HepG2 (cell line): ENCODE results near the gene TAOK3. TPM values are rescaled to one million over a fixed set of nuclear protein-coding genes. Genes with fewer than 3 reads are reported as not detected.

ENCODE experiments used
- BCL6 ChIP-seq: IDR thresholded peaks from 2 replicates; pipeline ENCODE4 v1.6.1; 2016; ENCODE audit warnings: missing genetic modification reagents, missing compliant biosample characterization
- ETV6 ChIP-seq: sonication (generic); formaldehyde crosslinking; conservative IDR thresholded peaks from 2 replicates; pipeline ENCODE4 v1.4.0; 2020; ENCODE audit warnings: missing genetic modification reagents
- GATAD2A ChIP-seq: IDR thresholded peaks from 2 replicates; pipeline ENCODE4 v1.6.1; 2016
- GFI1 ChIP-seq: sonication (generic); formaldehyde crosslinking; IDR thresholded peaks from 2 replicates; pipeline ENCODE4 v1.5.0; 2020; ENCODE audit warnings: missing genetic modification reagents, mild to moderate bottlenecking, borderline replicate concordance
- KLF16 ChIP-seq, 2 experiments: sonication (generic) in 1 of 2; formaldehyde crosslinking in 1 of 2; IDR thresholded peaks; 2 replicates each; pipeline versions ENCODE4 v1.6.1 to v1.8.0; 2016 to 2023; ENCODE audit warnings: missing genetic modification reagents in 2 of 2, missing compliant biosample characterization in 1 of 2
- NCOA1 ChIP-seq: sonication (generic); formaldehyde crosslinking; IDR thresholded peaks from 2 replicates; pipeline ENCODE4 v1.9.0; 2021; ENCODE audit warnings: missing genetic modification reagents
- PHF5A ChIP-seq: IDR thresholded peaks from one replicate; pipeline ENCODE4 v1.6.1; 2018; ENCODE audit warnings: low read depth, missing genetic modification reagents; ENCODE audit not compliant: unreplicated experiment
- POGZ ChIP-seq: sonication (generic); formaldehyde crosslinking; IDR thresholded peaks from 2 replicates; pipeline ENCODE4 v1.4.0; 2020; ENCODE audit warnings: mild to moderate bottlenecking, missing genetic modification reagents
- PPARG ChIP-seq: conservative IDR thresholded peaks from 2 replicates; pipeline ENCODE4 v1.6.1; 2016; ENCODE audit warnings: missing biosample characterization, missing genetic modification reagents
- RAD21 ChIP-seq: fragments of 450-650 bp; formaldehyde crosslinking; IDR thresholded peaks from 2 replicates; pipeline ENCODE4 v1.5.0; 2020; ENCODE audit warnings: mild to moderate bottlenecking
- RARA ChIP-seq: IDR thresholded peaks from 2 replicates; pipeline ENCODE4 v1.6.1; 2016; ENCODE audit warnings: missing genetic modification reagents, missing compliant biosample characterization
- RFX3 ChIP-seq: IDR thresholded peaks from 2 replicates; pipeline ENCODE4 v1.6.1; 2016; ENCODE audit warnings: missing biosample characterization, missing genetic modification reagents
- TRIM24 ChIP-seq: sonication (generic); formaldehyde crosslinking; IDR thresholded peaks from 2 replicates; pipeline ENCODE4 v1.8.0; 2022; ENCODE audit warnings: mild to moderate bottlenecking, missing genetic modification reagents
- ZBTB25 ChIP-seq: IDR thresholded peaks from 2 replicates; pipeline ENCODE4 v1.6.1; 2018; ENCODE audit warnings: missing genetic modification reagents
- ZNF230 ChIP-seq: sonication (generic); formaldehyde crosslinking; IDR thresholded peaks from 2 replicates; pipeline ENCODE4 v1.4.0; 2020; ENCODE audit warnings: mild to moderate bottlenecking, missing genetic modification reagents
- ZNF33B ChIP-seq: sonication (generic); formaldehyde crosslinking; IDR thresholded peaks from 2 replicates; pipeline ENCODE4 v1.5.1; 2020; ENCODE audit warnings: mild to moderate bottlenecking, missing genetic modification reagents
- ZNF383 ChIP-seq: sonication (generic); formaldehyde crosslinking; IDR thresholded peaks from 2 replicates; pipeline ENCODE4 v1.4.0; 2020; ENCODE audit warnings: missing genetic modification reagents, mild to moderate bottlenecking, borderline replicate concordance
- ZNF441 ChIP-seq: sonication (generic); formaldehyde crosslinking; IDR thresholded peaks from 2 replicates; pipeline ENCODE4 v1.7.0; 2021; ENCODE audit warnings: missing genetic modification reagents, borderline replicate concordance
- ZNF580 ChIP-seq: IDR thresholded peaks from 2 replicates; pipeline ENCODE4 v1.6.1; 2016; ENCODE audit warnings: low read depth, borderline replicate concordance
- ZNF737 ChIP-seq: sonication (generic); formaldehyde crosslinking; IDR thresholded peaks from 2 replicates; pipeline ENCODE4 v1.5.0; 2020; ENCODE audit warnings: missing genetic modification reagents, mild to moderate bottlenecking, borderline replicate concordance
- ZNF878 ChIP-seq: sonication (generic); formaldehyde crosslinking; IDR thresholded peaks from 2 replicates; pipeline ENCODE4 v1.8.1; 2023; ENCODE audit warnings: mild to moderate bottlenecking, missing genetic modification reagents, moderate library complexity
- ZSCAN29 ChIP-seq: sonication (generic); formaldehyde crosslinking; conservative IDR thresholded peaks from 2 replicates; pipeline ENCODE4 v1.4.0; 2020; ENCODE audit warnings: mild to moderate bottlenecking, missing genetic modification reagents
- ZSCAN31 ChIP-seq: sonication (generic); formaldehyde crosslinking; IDR thresholded peaks from 2 replicates; pipeline ENCODE4 v1.5.0; 2020; ENCODE audit warnings: low read depth, mild to moderate bottlenecking, missing genetic modification reagents
- polyA plus RNA-seq, 8 experiments: library from polyadenylated mRNA; depleted of rRNA in 3 of 8; stranded (reverse) in 7 of 8; unstranded in 1 of 8; fragments of >200 nt; fragmentation: Illumina TruSeq in 4 of 8; extraction: Trizol in 4 of 8; gene quantifications; 2 replicates each; pipeline versions ENCODE4 v1.2.1 to v1.2.3, GENCODE V29; 2011 to 2016; ENCODE audit warnings: low read depth in 4 of 8, missing spikeins in 1 of 8, mixed read lengths in 1 of 8; ENCODE audit not compliant: insufficient read depth in 1 of 8
- total RNA-seq, 5 experiments: library from RNA; depleted of rRNA; stranded (reverse); fragments of >200 nt; fragmentation: Illumina TruSeq; extraction: Trizol; gene quantifications; 2 replicates each; pipeline ENCODE4 v1.2.3, GENCODE V29; 2016; ENCODE audit warnings: low read depth in 1 of 5
- TF ChIP-seq, protein P1 (sequence below): sonication (generic); formaldehyde crosslinking; IDR thresholded peaks from 2 replicates; pipeline ENCODE4 v1.4.0; 2020; ENCODE audit warnings: mild to moderate bottlenecking, low read depth, missing genetic modification reagents
- TF ChIP-seq, protein P2 (sequence below): sonication (generic); formaldehyde crosslinking; IDR thresholded peaks from 2 replicates; pipeline ENCODE4 v1.8.0; 2022; ENCODE audit warnings: missing genetic modification reagents, mild to moderate bottlenecking, inconsistent platforms, borderline replicate concordance
- TF ChIP-seq, protein P3 (sequence below): sonication (generic); formaldehyde crosslinking; conservative IDR thresholded peaks from 2 replicates; pipeline ENCODE4 v1.8.1; 2023; ENCODE audit warnings: missing genetic modification reagents

The TAOK3 gene
- total and polyA plus RNA-seq, 2 of the 13 experiments (the other 11 are each of a cell fraction or from before 2014, with no cell fraction given): 10.4 to 12.3 TPM

- TF ChIP-seq, protein P1, sequence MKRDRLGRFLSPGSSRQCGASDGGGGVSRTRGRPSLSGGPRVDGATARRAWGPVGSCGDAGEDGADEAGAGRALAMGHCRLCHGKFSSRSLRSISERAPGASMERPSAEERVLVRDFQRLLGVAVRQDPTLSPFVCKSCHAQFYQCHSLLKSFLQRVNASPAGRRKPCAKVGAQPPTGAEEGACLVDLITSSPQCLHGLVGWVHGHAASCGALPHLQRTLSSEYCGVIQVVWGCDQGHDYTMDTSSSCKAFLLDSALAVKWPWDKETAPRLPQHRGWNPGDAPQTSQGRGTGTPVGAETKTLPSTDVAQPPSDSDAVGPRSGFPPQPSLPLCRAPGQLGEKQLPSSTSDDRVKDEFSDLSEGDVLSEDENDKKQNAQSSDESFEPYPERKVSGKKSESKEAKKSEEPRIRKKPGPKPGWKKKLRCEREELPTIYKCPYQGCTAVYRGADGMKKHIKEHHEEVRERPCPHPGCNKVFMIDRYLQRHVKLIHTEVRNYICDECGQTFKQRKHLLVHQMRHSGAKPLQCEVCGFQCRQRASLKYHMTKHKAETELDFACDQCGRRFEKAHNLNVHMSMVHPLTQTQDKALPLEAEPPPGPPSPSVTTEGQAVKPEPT: no peak
- no peak for TF ChIP-seq ZBTB25 (CRISPR knock-in tag)
- no peak for TF ChIP-seq ZSCAN31 (CRISPR knock-in tag)
- TF ChIP-seq ZNF737 (CRISPR knock-in tag): no peak
- no peak for TF ChIP-seq ZNF230 (CRISPR knock-in tag)
- TF ChIP-seq, protein P2, sequence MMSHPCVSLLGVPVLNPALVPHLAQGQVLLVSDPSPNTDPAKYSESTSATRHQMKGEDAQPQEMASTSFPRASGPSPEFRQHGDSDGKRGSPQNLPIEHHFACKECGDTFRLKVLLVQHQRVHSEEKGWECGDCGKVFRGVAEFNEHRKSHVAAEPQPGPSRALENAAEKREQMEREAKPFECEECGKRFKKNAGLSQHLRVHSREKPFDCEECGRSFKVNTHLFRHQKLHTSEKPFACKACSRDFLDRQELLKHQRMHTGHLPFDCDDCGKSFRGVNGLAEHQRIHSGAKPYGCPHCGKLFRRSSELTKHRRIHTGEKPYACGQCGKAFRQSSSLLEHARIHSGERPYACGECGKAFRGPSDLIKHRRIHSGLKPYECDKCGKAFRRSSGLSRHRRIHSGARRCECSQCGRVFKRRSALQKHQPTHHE: no peak
- no peak for TF ChIP-seq KLF16 (CRISPR knock-in tag; IDR thresholded peaks at IDR 0.05)
- no peak for TF ChIP-seq NCOA1
- no peak for TF ChIP-seq ZNF383 (CRISPR knock-in tag)
- no peak for TF ChIP-seq GFI1 (CRISPR knock-in tag)
- TF ChIP-seq RFX3 (CRISPR knock-in tag): no peak
- peak; percentile 57 for TF ChIP-seq PPARG
- no peak for TF ChIP-seq PHF5A
- no peak for TF ChIP-seq TRIM24 (CRISPR knock-in tag)
- peak; percentile 88 for TF ChIP-seq BCL6
- TF ChIP-seq RAD21 (CRISPR knock-in tag): peak; percentile 70
- TF ChIP-seq, protein P3, sequence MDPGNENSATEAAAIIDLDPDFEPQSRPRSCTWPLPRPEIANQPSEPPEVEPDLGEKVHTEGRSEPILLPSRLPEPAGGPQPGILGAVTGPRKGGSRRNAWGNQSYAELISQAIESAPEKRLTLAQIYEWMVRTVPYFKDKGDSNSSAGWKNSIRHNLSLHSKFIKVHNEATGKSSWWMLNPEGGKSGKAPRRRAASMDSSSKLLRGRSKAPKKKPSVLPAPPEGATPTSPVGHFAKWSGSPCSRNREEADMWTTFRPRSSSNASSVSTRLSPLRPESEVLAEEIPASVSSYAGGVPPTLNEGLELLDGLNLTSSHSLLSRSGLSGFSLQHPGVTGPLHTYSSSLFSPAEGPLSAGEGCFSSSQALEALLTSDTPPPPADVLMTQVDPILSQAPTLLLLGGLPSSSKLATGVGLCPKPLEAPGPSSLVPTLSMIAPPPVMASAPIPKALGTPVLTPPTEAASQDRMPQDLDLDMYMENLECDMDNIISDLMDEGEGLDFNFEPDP: no peak
- 0 out of 2 replicates have a peak, but pooled peaks have one; percentile 21 for TF ChIP-seq ZSCAN29
- TF ChIP-seq ZNF441 (CRISPR knock-in tag): no peak
- no peak for TF ChIP-seq ETV6
- TF ChIP-seq ZNF33B: no peak
- no peak for TF ChIP-seq ZNF580 (CRISPR knock-in tag)
- TF ChIP-seq GATAD2A (CRISPR knock-in tag): peak; percentile 71
- peak; percentile 83 for TF ChIP-seq RARA (CRISPR knock-in tag)
- TF ChIP-seq ZNF878 (CRISPR knock-in tag): no peak
- TF ChIP-seq POGZ (CRISPR knock-in tag): 0 out of 2 replicates have a peak, but pooled peaks have one; percentile 44
These were observed 251.9 kb downstream of the TAOK3 start (continued) for GRCh38 chr12:118120579-118121363.
